Measurements from ENCODE around the gene SSBP1. TPM values are rescaled to one million over a fixed set of nuclear protein-coding genes. Genes with fewer than 3 reads are reported as not detected.
"Not testable (repeated sequence)": the region's sequence is repeated elsewhere in the genome, so short reads cannot be mapped to it uniquely, and the experiment has no call there.

The SSBP1 gene
- total RNA-seq (ENCODE audit: low replicate concordance) = 107 and 116 TPM in 2 replicates
- long read RNA-seq, transcript SSBP1-214 (7 exons, 636 nt) = minor isoform, 7 of 59 reads
- long read RNA-seq, transcript SSBP1-201 (7 exons, 687 nt) = major isoform, 34 of 59 reads
- long read RNA-seq, partial matches to known transcripts = 2 of 59 reads
- long read RNA-seq, other reads (novel, unspliced or antisense) = 8 of 59 reads

- peaks cover 17% of the 10 kb centered on the region for H3K4me1 Mint-ChIP-seq (ENCODE audit: unreplicated experiment)
- peak within 1 kb of the TSS; percentile 98 for H3K4me3 Mint-ChIP-seq
- H3K36me3 Mint-ChIP-seq = peaks cover 19% of the 10 kb centered on the region
Observed at GRCh38 chr7:141737836-141738591, at the start of gene SSBP1. Gene SSBP1, plus strand, starts transcription at chr7:141738358. Its CDS starts 809 bp downstream, at chr7:141739167.

GRCh38 chr7:141689072-141689825 is 48.9 kb upstream of the SSBP1 start:
- not testable (repeated sequence) for H3K36me3 Mint-ChIP-seq; H3K27me3 Mint-ChIP-seq; H3K9me3 Mint-ChIP-seq; H3K27ac Mint-ChIP-seq; H3K4me1 Mint-ChIP-seq (ENCODE audit: unreplicated experiment); H3K4me3 Mint-ChIP-seq; DNase-seq (ENCODE audit: extremely low spot score, unreplicated experiment)

More at GRCh38 chr7:141737836-141738591, at the start of gene SSBP1:
- H3K9me3 Mint-ChIP-seq = no peaks in the 10 kb centered on the region
- H3K27ac Mint-ChIP-seq = peak within 1 kb of the TSS; percentile 98
- H3K27me3 Mint-ChIP-seq = no peaks in the 10 kb centered on the region
- DNase-seq (ENCODE audit: extremely low spot score, unreplicated experiment) = peak; percentile 91
- peak; percentile 88 for TF ChIP-seq CTCF (conservative IDR thresholded peaks at IDR 0.05)

GRCh38 chr7:141691540-141691939 is 46.6 kb upstream of the SSBP1 start:
- Mint-ChIP-seq H3K9me3 (no peaks in the 10 kb centered on the region), H3K27ac (no peak overlapping the region), H3K27me3 (no peaks in the 10 kb centered on the region), H3K4me3 (no peak overlapping the region), H3K4me1 (ENCODE audit: unreplicated experiment) (peaks cover 7% of the 10 kb centered on the region), H3K36me3 (peaks cover 4% of the 10 kb centered on the region)
- no peak for TF ChIP-seq CTCF (conservative IDR thresholded peaks at IDR 0.05)
- no peak for DNase-seq (ENCODE audit: extremely low spot score, unreplicated experiment)

GRCh38 chr7:141691961-141692360 is 46.2 kb upstream of the SSBP1 start:
- TF ChIP-seq CTCF (conservative IDR thresholded peaks at IDR 0.05) = no peak
- no peak for DNase-seq (ENCODE audit: extremely low spot score, unreplicated experiment)
- Mint-ChIP-seq H3K9me3 (no peaks in the 10 kb centered on the region), H3K27ac (no peak overlapping the region), H3K4me1 (ENCODE audit: unreplicated experiment) (peaks cover 3% of the 10 kb centered on the region), H3K4me3 (no peak overlapping the region), H3K36me3 (peaks cover 4% of the 10 kb centered on the region), H3K27me3 (no peaks in the 10 kb centered on the region)

- Mint-ChIP-seq H3K27ac (no peak overlapping the region), H3K27me3 (no peaks in the 10 kb centered on the region), H3K36me3 (peaks cover 4% of the 10 kb centered on the region), H3K4me1 (ENCODE audit: unreplicated experiment) (peaks cover 9% of the 10 kb centered on the region), H3K4me3 (no peak overlapping the region), H3K9me3 (no peaks in the 10 kb centered on the region)
- TF ChIP-seq CTCF (conservative IDR thresholded peaks at IDR 0.05) = no peak
- no peak for DNase-seq (ENCODE audit: extremely low spot score, unreplicated experiment)
Observed at GRCh38 chr7:141693082-141693481, 45.1 kb upstream of the SSBP1 start.
